WI38 (cell line): Measurements from ENCODE around the gene PLPP3.

Source experiments
- H3K4me3 ChIP-seq: 2 replicates; pipeline ENCODE4 v1.5.1; 2011; ENCODE audit warnings: low read depth, mild to moderate bottlenecking, control low read depth, low read length
- TF ChIP-seq, protein P1 (sequence below): IDR thresholded peaks from 2 replicates; pipeline ENCODE4 v1.5.1; 2012; ENCODE audit warnings: low read depth, mild to moderate bottlenecking, control low read depth, low read length

Gene PLPP3

GRCh38 chr1:56493826-56494225, 85.5 kb downstream of the PLPP3 start:
- H3K4me3 ChIP-seq = no peak overlapping the region

GRCh38 chr1:56491441-56491840, 87.9 kb downstream of the PLPP3 start:
- no peak overlapping the region for H3K4me3 ChIP-seq
- TF ChIP-seq, protein P1, sequence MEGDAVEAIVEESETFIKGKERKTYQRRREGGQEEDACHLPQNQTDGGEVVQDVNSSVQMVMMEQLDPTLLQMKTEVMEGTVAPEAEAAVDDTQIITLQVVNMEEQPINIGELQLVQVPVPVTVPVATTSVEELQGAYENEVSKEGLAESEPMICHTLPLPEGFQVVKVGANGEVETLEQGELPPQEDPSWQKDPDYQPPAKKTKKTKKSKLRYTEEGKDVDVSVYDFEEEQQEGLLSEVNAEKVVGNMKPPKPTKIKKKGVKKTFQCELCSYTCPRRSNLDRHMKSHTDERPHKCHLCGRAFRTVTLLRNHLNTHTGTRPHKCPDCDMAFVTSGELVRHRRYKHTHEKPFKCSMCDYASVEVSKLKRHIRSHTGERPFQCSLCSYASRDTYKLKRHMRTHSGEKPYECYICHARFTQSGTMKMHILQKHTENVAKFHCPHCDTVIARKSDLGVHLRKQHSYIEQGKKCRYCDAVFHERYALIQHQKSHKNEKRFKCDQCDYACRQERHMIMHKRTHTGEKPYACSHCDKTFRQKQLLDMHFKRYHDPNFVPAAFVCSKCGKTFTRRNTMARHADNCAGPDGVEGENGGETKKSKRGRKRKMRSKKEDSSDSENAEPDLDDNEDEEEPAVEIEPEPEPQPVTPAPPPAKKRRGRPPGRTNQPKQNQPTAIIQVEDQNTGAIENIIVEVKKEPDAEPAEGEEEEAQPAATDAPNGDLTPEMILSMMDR = no peak

More at GRCh38 chr1:56493826-56494225, 85.5 kb downstream of the PLPP3 start:
- TF ChIP-seq, protein P1 = no peak

- no peak overlapping the region for H3K4me3 ChIP-seq
- TF ChIP-seq, protein P1 = no peak
These were observed 88.7 kb downstream of the PLPP3 start for GRCh38 chr1:56490619-56491018.

- H3K4me3 ChIP-seq = no peak overlapping the region
- TF ChIP-seq, protein P1 = no peak
These were observed 89.7 kb downstream of the PLPP3 start for GRCh38 chr1:56489695-56490094.

DNA sequence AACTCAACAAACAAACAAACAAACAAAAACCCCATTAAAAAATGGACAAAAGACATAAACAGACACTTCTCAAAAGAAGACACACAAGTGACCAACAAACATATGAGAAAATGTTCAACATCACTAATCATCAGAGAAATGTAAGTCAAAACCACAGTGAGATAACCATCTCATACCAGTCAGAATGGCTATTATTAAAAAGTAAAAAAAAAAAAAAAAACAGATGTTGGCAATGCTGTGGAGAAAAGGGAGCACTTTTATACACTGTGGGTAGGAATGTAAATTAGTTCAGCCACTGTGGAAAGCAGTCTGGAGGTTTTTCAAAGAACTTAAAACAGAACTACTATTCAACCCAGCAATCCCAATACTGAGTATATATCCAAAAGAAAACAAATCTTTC, 94.7 kb downstream of the PLPP3 start:
- H3K4me3 ChIP-seq = no peak overlapping the region
- TF ChIP-seq, protein P1 = no peak

DNA sequence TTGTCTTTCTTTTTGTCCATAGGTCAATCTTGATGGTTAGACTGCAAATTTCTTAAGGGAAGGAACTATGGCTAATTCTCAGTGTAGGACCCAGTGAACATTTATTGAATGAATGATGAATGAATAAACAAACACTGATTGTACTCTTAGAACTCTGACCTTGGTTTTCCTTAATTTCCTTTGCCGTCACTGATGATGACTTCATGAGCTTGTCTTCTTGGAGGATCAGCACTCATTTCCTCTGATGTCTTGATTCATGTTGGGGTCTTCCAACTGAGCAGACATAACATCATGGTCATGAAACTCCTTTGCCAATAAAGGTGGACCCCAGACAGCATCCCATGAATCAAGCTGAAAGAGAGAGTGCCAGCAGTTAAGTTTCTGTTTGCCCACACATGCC, 96.3 kb downstream of the PLPP3 start:
- TF ChIP-seq, protein P1 = no peak
- H3K4me3 ChIP-seq = no peak overlapping the region

DNA sequence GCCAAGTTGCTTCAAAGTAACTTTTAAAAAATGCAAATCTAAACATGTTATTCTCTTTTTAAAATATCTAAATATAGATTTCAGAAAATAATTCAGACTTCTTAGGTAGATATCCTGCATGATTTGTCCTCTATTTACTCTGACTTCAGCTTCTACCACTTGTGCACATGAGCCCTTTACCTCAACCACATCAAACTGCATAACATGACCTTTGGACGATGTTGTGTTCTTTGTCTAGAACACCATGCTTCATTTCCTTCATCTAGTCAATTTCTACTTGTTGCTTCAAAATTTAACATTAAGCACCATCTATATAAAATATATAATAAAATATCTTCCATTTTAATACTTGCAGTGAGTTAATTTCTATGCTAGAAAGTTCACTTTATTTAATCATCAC, 96.9 kb downstream of the PLPP3 start:
- TF ChIP-seq, protein P1 = no peak
- no peak overlapping the region for H3K4me3 ChIP-seq
